Measurements from ENCODE around the gene RIPK1.

DNA sequence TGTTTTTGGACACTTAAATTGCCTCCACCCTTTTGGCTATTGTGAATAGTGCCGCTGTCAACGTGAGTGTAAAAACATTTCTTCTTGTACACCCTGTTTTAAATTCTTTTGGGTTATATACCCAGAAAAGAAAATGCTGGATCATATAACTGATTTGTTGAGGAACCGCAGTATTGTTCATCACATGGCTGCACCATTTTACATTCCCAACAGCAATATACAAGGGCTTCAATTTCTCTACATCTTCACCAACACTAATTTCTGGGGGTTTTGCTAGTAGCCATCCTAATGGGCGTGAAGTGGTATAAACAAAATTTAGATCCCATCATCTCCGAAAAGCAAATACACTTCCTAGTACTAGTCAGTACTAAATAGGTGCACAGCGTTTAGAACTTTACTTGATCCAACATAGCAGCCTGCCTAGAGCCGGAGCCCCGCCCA lies 49.6 kb downstream of the RIPK1 start:
- TF ChIP-seq POLR2A (IDR thresholded peaks at IDR 0.05) (no peak), CTCF (IDR thresholded peaks at IDR 0.05) (no peak)
